ENCODE results near the gene MAVS. TPM values are rescaled to one million over a fixed set of nuclear protein-coding genes. Genes with fewer than 3 reads are reported as not detected.

MAVS gene
- total RNA-seq, 4 donors from 2014 or later: 14.9 to 31.3 (median 17.2) TPM

GRCh38 chr20:3820048-3820900 is 26.4 kb upstream of the MAVS start, which contains the start of gene AP5S1:
Gene AP5S1, plus strand, starts transcription at chr20:3820547. Its CDS starts 1,571 bp downstream, at chr20:3822118.
- Histone ChIP-seq H3K9me3 (no peaks in the 10 kb centered on the region), H3K36me3 (peaks cover 13 to 35% (median 18%) of the 10 kb centered on the region in 3 donors), H3K27me3 (no peaks in the 10 kb centered on the region), H3K4me3 (peak within 1 kb of the TSS; percentile 71 to 74 (median 72)), H3K27ac (peak within 1 kb of the TSS; percentile 91 to 99 (median 98)), H3K4me1 (peaks cover 21 to 48% (median 25%) of the 10 kb centered on the region in 3 donors)
- intact Hi-C loops (cut with DNase I): loop anchor here (5.0 kb wide), 1 partner anchor 38 kb away; the partner anchor contains the start of gene SPEF1
- peak; percentile 88 for DNase-seq
- TF ChIP-seq, protein P1, sequence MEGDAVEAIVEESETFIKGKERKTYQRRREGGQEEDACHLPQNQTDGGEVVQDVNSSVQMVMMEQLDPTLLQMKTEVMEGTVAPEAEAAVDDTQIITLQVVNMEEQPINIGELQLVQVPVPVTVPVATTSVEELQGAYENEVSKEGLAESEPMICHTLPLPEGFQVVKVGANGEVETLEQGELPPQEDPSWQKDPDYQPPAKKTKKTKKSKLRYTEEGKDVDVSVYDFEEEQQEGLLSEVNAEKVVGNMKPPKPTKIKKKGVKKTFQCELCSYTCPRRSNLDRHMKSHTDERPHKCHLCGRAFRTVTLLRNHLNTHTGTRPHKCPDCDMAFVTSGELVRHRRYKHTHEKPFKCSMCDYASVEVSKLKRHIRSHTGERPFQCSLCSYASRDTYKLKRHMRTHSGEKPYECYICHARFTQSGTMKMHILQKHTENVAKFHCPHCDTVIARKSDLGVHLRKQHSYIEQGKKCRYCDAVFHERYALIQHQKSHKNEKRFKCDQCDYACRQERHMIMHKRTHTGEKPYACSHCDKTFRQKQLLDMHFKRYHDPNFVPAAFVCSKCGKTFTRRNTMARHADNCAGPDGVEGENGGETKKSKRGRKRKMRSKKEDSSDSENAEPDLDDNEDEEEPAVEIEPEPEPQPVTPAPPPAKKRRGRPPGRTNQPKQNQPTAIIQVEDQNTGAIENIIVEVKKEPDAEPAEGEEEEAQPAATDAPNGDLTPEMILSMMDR (IDR thresholded peaks at IDR 0.05): peak; percentile 97 to 100 (median 98)
- peak in 2 of 4 donors; percentile 36 to 66 for TF ChIP-seq POLR2A (IDR thresholded peaks at IDR 0.05)
- WGBS, 2 donors: 0% methylated on average over 16 to 24 of the region's 96 CpGs

GRCh38 chr20:3820901-3821727 is 25.5 kb upstream of the MAVS start:
- Histone ChIP-seq H3K9me3 (no peaks in the 10 kb centered on the region), H3K27ac (peak overlapping the region; percentile 91 to 99 (median 98)), H3K27me3 (no peaks in the 10 kb centered on the region), H3K4me1 (peaks cover 21 to 40% (median 25%) of the 10 kb centered on the region in 3 donors), H3K36me3 (peaks cover 13 to 43% (median 18%) of the 10 kb centered on the region in 3 donors), H3K4me3 (peak overlapping the region; percentile 71 to 74 (median 72))
- intact Hi-C loops (cut with DNase I): loop anchor here (5.0 kb wide), 1 partner anchor 39 kb away; the partner anchor contains the start of gene SPEF1
- no peak for DNase-seq
- TF ChIP-seq POLR2A (IDR thresholded peaks at IDR 0.05): no peak
- TF ChIP-seq, protein P1 (IDR thresholded peaks at IDR 0.05): no peak
- 20 to 30% methylated on average over 18 to 19 of the region's 20 CpGs for WGBS, 2 donors

- intact Hi-C loops (cut with DNase I): loop anchor here (5.0 kb wide), 1 partner anchor 40 kb away; the partner anchor contains the start of gene SPEF1
- no peaks in the 10 kb centered on the region for H3K9me3 ChIP-seq
- H3K4me3 ChIP-seq: no peak overlapping the region
- TF ChIP-seq POLR2A (IDR thresholded peaks at IDR 0.05): no peak
- TF ChIP-seq, protein P1 (IDR thresholded peaks at IDR 0.05): no peak
- H3K27me3 ChIP-seq: no peaks in the 10 kb centered on the region
- H3K27ac ChIP-seq: peak overlapping the region in 1 of 4 donors; percentile 91
- DNase-seq: no peak
- WGBS, 2 donors: 83 to 99% methylated on average over 9 to 11 of the region's 14 CpGs
- H3K4me1 ChIP-seq: peaks cover 21 to 34% (median 25%) of the 10 kb centered on the region in 3 donors
- peaks cover 13 to 52% (median 18%) of the 10 kb centered on the region in 3 donors for H3K36me3 ChIP-seq
Observed at GRCh38 chr20:3821996-3822395, 24.6 kb upstream of the MAVS start.

DNA sequence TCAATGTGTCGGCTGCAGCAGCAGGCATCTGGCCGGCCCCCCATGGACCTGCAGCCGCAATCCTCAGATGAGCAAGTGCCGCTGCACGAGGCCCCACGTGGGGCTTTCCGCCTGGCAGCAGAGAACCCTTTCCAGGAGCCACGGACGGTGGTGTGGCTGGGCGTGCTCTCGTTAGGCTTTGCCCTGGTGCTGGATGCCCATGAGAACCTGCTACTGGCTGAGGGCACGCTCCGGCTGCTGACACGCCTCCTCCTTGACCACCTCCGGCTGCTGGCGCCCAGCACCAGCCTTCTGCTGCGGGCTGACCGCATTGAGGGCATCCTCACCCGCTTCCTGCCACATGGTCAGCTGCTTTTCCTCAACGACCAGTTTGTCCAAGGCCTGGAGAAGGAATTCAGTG is 22.8 kb upstream of the MAVS start:
- intact Hi-C loops (cut with DNase I): loop anchor here (5.0 kb wide), 1 partner anchor 42 kb away; the partner anchor contains the start of gene SPEF1
- TF ChIP-seq, protein P1 (IDR thresholded peaks at IDR 0.05): no peak
- TF ChIP-seq POLR2A (IDR thresholded peaks at IDR 0.05): no peak
- Histone ChIP-seq H3K27ac (no peak overlapping the region), H3K4me1 (peaks cover 13 to 25% (median 15%) of the 10 kb centered on the region in 3 donors), H3K36me3 (peaks cover 13 to 64% (median 22%) of the 10 kb centered on the region in 3 donors), H3K9me3 (no peaks in the 10 kb centered on the region), H3K4me3 (no peak overlapping the region), H3K27me3 (no peaks in the 10 kb centered on the region)
- no peak for DNase-seq
- 91% methylated on average over 12 of the region's 20 CpGs; no CpG with 5 or more reads in 1 of the 2 donors for WGBS, 2 donors

Data from esophagus squamous epithelium (tissue), 5 donors.